Activated CD4-positive, alpha-beta memory T cell treated with anti-CD3 and anti-CD28 coated beads for 36 hours (primary cell): ENCODE measurements around the gene WDR48. TPM values are rescaled to one million over a fixed set of nuclear protein-coding genes. Genes with fewer than 3 reads are reported as not detected.

ENCODE experiments used
- CTCF ChIA-PET: fragments of 350-600 bp; sonication (Branson Sonifier 250); formaldehyde crosslinking; loops from one replicate; lab custom pipeline; 2021; ENCODE audit warnings: antibody characterized with exemption, inconsistent platforms; lab: Charles Lee
- POLR2A ChIA-PET: fragments of 350-600 bp; sonication (Branson Sonifier 250); formaldehyde crosslinking; loops from one replicate; lab custom pipeline; 2021; ENCODE audit warnings: antibody characterized with exemption; lab: Charles Lee
- DNase-seq: peaks from one replicate; pipeline ENCODE4 v3.0.0-alpha.2; 2020
- H3K27ac Mint-ChIP-seq: one replicate; pipeline ENCODE4 v1.8.0; 2021; ENCODE audit warnings: mixed read lengths
- H3K27me3 Mint-ChIP-seq: one replicate; pipeline ENCODE4 v1.8.0; 2021; ENCODE audit warnings: mixed read lengths
- H3K36me3 Mint-ChIP-seq: one replicate; pipeline ENCODE4 v1.8.0; 2021; ENCODE audit warnings: mixed read lengths
- H3K4me1 Mint-ChIP-seq: one replicate; pipeline ENCODE4 v1.8.0; 2021; ENCODE audit warnings: low read depth, mixed read lengths
- H3K4me3 Mint-ChIP-seq: one replicate; pipeline ENCODE4 v1.8.0; 2021; ENCODE audit warnings: mild to moderate bottlenecking, mixed read lengths
- H3K9me3 Mint-ChIP-seq: one replicate; pipeline ENCODE4 v1.8.0; 2021; ENCODE audit warnings: mixed read lengths
- intact Hi-C: fragments of 100-400 bp; cut with micrococcal nuclease; formaldehyde crosslinking; loops from one replicate; pipeline ENCODE4 v1.15.1; 2023
- total RNA-seq, 2 experiments: library from RNA; stranded (reverse); gene quantifications; one replicate each; pipeline ENCODE4 v1.2.3, GENCODE V29; 2021

Gene WDR48
- total RNA-seq, 2 experiments from 2014 or later: 38.5 to 43.8 TPM

GRCh38 chr3:39094851-39095677, 43.2 kb downstream of the WDR48 start:
- H3K9me3 Mint-ChIP-seq: no peaks in the 10 kb centered on the region
- no peaks in the 10 kb centered on the region for H3K4me1 Mint-ChIP-seq
- peaks cover 20% of the 10 kb centered on the region for H3K36me3 Mint-ChIP-seq
- no peak overlapping the region for H3K4me3 Mint-ChIP-seq
- H3K27me3 Mint-ChIP-seq: no peaks in the 10 kb centered on the region
- DNase-seq: no peak
- intact Hi-C loops: no loop called here
- CTCF ChIA-PET: interaction anchor here (2.1 kb wide), 1 partner anchor 193 kb away, joined by 7 read pairs; no protein-coding TSS in a partner anchor
- POLR2A ChIA-PET: interaction anchor here (1.2 kb wide), 1 partner anchor 11 kb away, joined by 3 read pairs; no protein-coding TSS in a partner anchor
- H3K27ac Mint-ChIP-seq: no peak overlapping the region

- peaks cover 20% of the 10 kb centered on the region for H3K36me3 Mint-ChIP-seq
- H3K27ac Mint-ChIP-seq: no peak overlapping the region
Observed at GRCh38 chr3:39095778-39096177, 44.0 kb downstream of the WDR48 start.

GRCh38 chr3:39096775-39097174, 45.0 kb downstream of the WDR48 start:
- Mint-ChIP-seq H3K36me3 (peaks cover 20% of the 10 kb centered on the region), H3K27ac (no peak overlapping the region), H3K9me3 (no peaks in the 10 kb centered on the region), H3K27me3 (no peaks in the 10 kb centered on the region), H3K4me1 (no peaks in the 10 kb centered on the region), H3K4me3 (no peak overlapping the region)
- intact Hi-C loops: no loop called here
- ChIA-PET POLR2A (no interaction called here), CTCF (interaction anchor here (2.3 kb wide), 1 partner anchor 192 kb away, joined by 11 read pairs; no protein-coding TSS in a partner anchor)
- DNase-seq: no peak

More at GRCh38 chr3:39095778-39096177, 44.0 kb downstream of the WDR48 start:
- CTCF ChIA-PET: no interaction called here
- intact Hi-C loops: no loop called here
- no peak for DNase-seq
- Mint-ChIP-seq H3K27me3 (no peaks in the 10 kb centered on the region), H3K4me3 (no peak overlapping the region), H3K4me1 (no peaks in the 10 kb centered on the region), H3K9me3 (no peaks in the 10 kb centered on the region)
- POLR2A ChIA-PET: no interaction called here

GRCh38 chr3:39097716-39098472, 46.1 kb downstream of the WDR48 start:
- POLR2A ChIA-PET: no interaction called here
- peaks cover 16% of the 10 kb centered on the region for H3K36me3 Mint-ChIP-seq
- CTCF ChIA-PET: interaction anchor here (2.3 kb wide), 1 partner anchor 190 kb away, joined by 11 read pairs; no protein-coding TSS in a partner anchor
- H3K27me3 Mint-ChIP-seq: no peaks in the 10 kb centered on the region
- no peaks in the 10 kb centered on the region for H3K9me3 Mint-ChIP-seq
- H3K27ac Mint-ChIP-seq: peak overlapping the region; percentile 30
- DNase-seq: no peak
- no peak overlapping the region for H3K4me3 Mint-ChIP-seq
- intact Hi-C loops: no loop called here
- H3K4me1 Mint-ChIP-seq: peaks cover 2% of the 10 kb centered on the region

GRCh38 chr3:39098473-39099000, 46.7 kb downstream of the WDR48 start:
- ChIA-PET POLR2A (no interaction called here), CTCF (interaction anchor here (2.3 kb wide), 1 partner anchor 190 kb away, joined by 11 read pairs; no protein-coding TSS in a partner anchor)
- peaks cover 7% of the 10 kb centered on the region for H3K4me1 Mint-ChIP-seq
- no peak overlapping the region for H3K27ac Mint-ChIP-seq
- intact Hi-C loops: no loop called here
- H3K9me3 Mint-ChIP-seq: no peaks in the 10 kb centered on the region
- no peak overlapping the region for H3K4me3 Mint-ChIP-seq
- DNase-seq: no peak
- H3K27me3 Mint-ChIP-seq: no peaks in the 10 kb centered on the region
- peaks cover 16% of the 10 kb centered on the region for H3K36me3 Mint-ChIP-seq

GRCh38 chr3:39099242-39099641, 47.4 kb downstream of the WDR48 start:
- POLR2A ChIA-PET: no interaction called here
- peaks cover 11% of the 10 kb centered on the region for H3K36me3 Mint-ChIP-seq
- H3K27ac Mint-ChIP-seq: no peak overlapping the region
- H3K4me1 Mint-ChIP-seq: peaks cover 9% of the 10 kb centered on the region
- DNase-seq: no peak
- no peaks in the 10 kb centered on the region for H3K27me3 Mint-ChIP-seq
- no peak overlapping the region for H3K4me3 Mint-ChIP-seq
- intact Hi-C loops: no loop called here
- CTCF ChIA-PET: no interaction called here
- no peaks in the 10 kb centered on the region for H3K9me3 Mint-ChIP-seq

GRCh38 chr3:39099738-39100499, 48.1 kb downstream of the WDR48 start:
- no peaks in the 10 kb centered on the region for H3K27me3 Mint-ChIP-seq
- CTCF ChIA-PET: interaction anchor here (1.0 kb wide), 1 partner anchor 192 kb away, joined by 3 read pairs; no protein-coding TSS in a partner anchor
- no peak for DNase-seq
- no peaks in the 10 kb centered on the region for H3K9me3 Mint-ChIP-seq
- no peak overlapping the region for H3K27ac Mint-ChIP-seq
- no peak overlapping the region for H3K4me3 Mint-ChIP-seq
- peaks cover 11% of the 10 kb centered on the region for H3K4me1 Mint-ChIP-seq
- peaks cover 8% of the 10 kb centered on the region for H3K36me3 Mint-ChIP-seq
- POLR2A ChIA-PET: no interaction called here
- intact Hi-C loops: no loop called here

- Mint-ChIP-seq H3K4me3 (no peak overlapping the region), H3K36me3 (peaks cover 4% of the 10 kb centered on the region), H3K4me1 (peaks cover 16% of the 10 kb centered on the region), H3K27ac (no peak overlapping the region), H3K27me3 (no peaks in the 10 kb centered on the region), H3K9me3 (no peaks in the 10 kb centered on the region)
- ChIA-PET CTCF (interaction anchor here (1.0 to 1.7 kb wide), 4 partner anchors 91 to 278 kb away, joined by 3 to 11 read pairs (median 4); no protein-coding TSS in a partner anchor), POLR2A (no interaction called here)
- intact Hi-C loops: no loop called here
- DNase-seq: no peak
Observed at GRCh38 chr3:39100500-39100886, 48.7 kb downstream of the WDR48 start.

GRCh38 chr3:39101022-39101689, 49.3 kb downstream of the WDR48 start:
- H3K36me3 Mint-ChIP-seq: peaks cover 4% of the 10 kb centered on the region
- peak; percentile 53 for DNase-seq
- POLR2A ChIA-PET: no interaction called here

GRCh38 chr3:39102504-39103323, 50.9 kb downstream of the WDR48 start:
- H3K27ac Mint-ChIP-seq: peak overlapping the region; percentile 36
- no peaks in the 10 kb centered on the region for H3K9me3 Mint-ChIP-seq
- no peak for DNase-seq
- ChIA-PET CTCF (interaction anchor here (0.8 to 7.5 kb wide), 4 partner anchors 14 to 189 kb away, joined by 3 to 57 read pairs (median 13); no protein-coding TSS in a partner anchor), POLR2A (no interaction called here)
- no peaks in the 10 kb centered on the region for H3K27me3 Mint-ChIP-seq
- no peaks in the 10 kb centered on the region for H3K36me3 Mint-ChIP-seq
- no peak overlapping the region for H3K4me3 Mint-ChIP-seq
- H3K4me1 Mint-ChIP-seq: peaks cover 31% of the 10 kb centered on the region
- intact Hi-C loops: no loop called here

More at GRCh38 chr3:39101022-39101689, 49.3 kb downstream of the WDR48 start:
- CTCF ChIA-PET: interaction anchor here (0.6 to 2.8 kb wide), 8 partner anchors 78 to 277 kb away, joined by 3 to 15 read pairs (median 4); no protein-coding TSS in a partner anchor
- no peak overlapping the region for H3K27ac Mint-ChIP-seq
- peaks cover 23% of the 10 kb centered on the region for H3K4me1 Mint-ChIP-seq
- H3K4me3 Mint-ChIP-seq: no peak overlapping the region
- H3K27me3 Mint-ChIP-seq: no peaks in the 10 kb centered on the region
- H3K9me3 Mint-ChIP-seq: no peaks in the 10 kb centered on the region
- intact Hi-C loops: loop anchor here (1.0 kb wide), 1 partner anchor 187 kb away; no protein-coding TSS in a partner anchor
